Uterus (tissue), 4 donors: ENCODE data around the gene OLFML2A. TPM values are rescaled to one million over a fixed set of nuclear protein-coding genes. Genes with fewer than 3 reads are reported as not detected.

ENCODE experiments used
- DNase-seq, 2 donors: peaks; one replicate each; pipeline ENCODE4 v3.0.0-alpha.2; 2019 to 2020
- H3K27ac ChIP-seq, 2 donors: fragments of 200-600 bp; sonication (generic); 1 replicate in 1 of 2; 2 replicates in 1 of 2; pipeline ENCODE4 v1.5.1; 2016 to 2018
- H3K27me3 ChIP-seq, 2 donors: fragments of 200-600 bp; sonication (generic); one replicate each; pipeline ENCODE4 v1.5.1; 2018 to 2019; ENCODE audit warnings: control low read depth in 1 of 2
- H3K36me3 ChIP-seq, 2 donors: fragments of 200-600 bp; sonication (generic); one replicate each; pipeline ENCODE4 v1.5.1; 2019; ENCODE audit warnings: control low read depth in 1 of 2
- H3K4me1 ChIP-seq, 2 donors: fragments of 200-600 bp; sonication (generic); one replicate each; pipeline ENCODE4 v1.5.1; 2018 to 2019; ENCODE audit warnings: control low read depth in 1 of 2
- H3K4me3 ChIP-seq, 2 donors: fragments of 200-600 bp; sonication (generic); 1 replicate in 1 of 2; 2 replicates in 1 of 2; pipeline ENCODE4 v1.5.1; 2018 to 2019; ENCODE audit warnings: mild to moderate bottlenecking in 1 of 2
- H3K9me3 ChIP-seq, 2 donors: fragments of 200-600 bp; sonication (generic); one replicate each; pipeline ENCODE4 v1.5.1; 2019; ENCODE audit warnings: control low read depth in 1 of 2
- CTCF ChIP-seq, 4 experiments: fragments of 200-600 bp in 2 of 4; fragments of 450-650 bp in 2 of 4; sonication (generic) in 2 of 4; IDR thresholded peaks; one replicate each; pipeline ENCODE4 v1.5.1; 2016 to 2019; ENCODE audit warnings: antibody characterized with exemption in 4 of 4, mild to moderate bottlenecking in 2 of 4, moderate library complexity in 1 of 4
- POLR2A ChIP-seq, 2 donors: fragments of 450-650 bp; IDR thresholded peaks; one replicate each; pipeline ENCODE4 v1.6.1; 2016; ENCODE audit warnings: antibody characterized with exemption in 2 of 2, mild to moderate bottlenecking in 1 of 2, moderate library complexity in 1 of 2
- intact Hi-C: fragments of 100-400 bp; cut with DNase I; formaldehyde crosslinking; loops from one replicate; pipeline ENCODE4 v1.15.1; 2023; ENCODE audit warnings: low total_unique reads
- total RNA-seq, 4 donors: library from RNA; depleted of rRNA in 3 of 4; stranded (reverse); fragments of >200 nt in 3 of 4; gene quantifications; one replicate each; pipeline versions ENCODE4 v1.1.0 to v1.2.4, GENCODE V29; 2014 to 2023
- donor health status: DM: yes; HTN: yes; CAD: no.

The OLFML2A gene
- total RNA-seq, 4 donors from 2014 or later: 21.3 to 86.5 (median 71.8) TPM

DNA sequence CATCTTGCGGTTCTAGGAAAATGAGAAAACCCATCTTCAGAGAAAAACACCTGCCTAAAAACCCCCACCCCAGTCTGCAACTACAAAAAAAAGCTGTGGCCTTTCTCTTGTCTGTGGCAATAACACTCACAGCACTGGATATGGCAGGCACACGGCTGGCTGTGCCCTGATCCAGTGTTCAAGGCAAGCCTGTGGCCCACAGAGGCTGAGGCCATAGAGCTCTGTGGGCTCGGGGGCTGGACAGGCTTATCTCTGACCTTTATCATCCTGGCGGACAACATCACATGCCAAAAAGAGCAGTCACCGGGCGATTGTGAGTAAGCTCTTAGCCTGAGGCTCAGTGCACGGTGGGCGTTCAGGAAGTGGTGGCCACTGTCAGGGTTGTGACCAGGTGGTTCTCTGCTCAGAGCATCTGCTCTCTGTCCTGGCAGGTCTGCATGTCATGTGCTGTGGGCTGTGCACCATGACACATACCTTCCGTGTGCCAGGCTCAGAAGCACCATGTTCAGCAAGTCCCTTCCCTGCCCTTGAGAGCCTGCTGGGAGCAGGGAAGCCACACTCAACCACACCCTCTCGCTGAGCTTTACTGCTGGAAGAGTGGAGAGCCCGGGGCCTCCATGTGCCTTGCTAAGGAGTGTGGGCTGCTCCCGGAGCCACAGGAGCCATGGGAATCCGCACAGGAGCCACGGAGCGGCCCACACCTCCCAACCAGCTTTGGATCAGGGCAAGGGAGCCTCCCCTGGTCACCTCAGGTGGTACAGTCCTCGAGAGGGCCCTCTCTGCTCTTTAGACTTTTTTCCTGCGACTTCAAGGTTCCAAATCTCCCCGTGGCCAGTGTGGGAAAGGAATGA lies 41.7 kb downstream of the OLFML2A start:
- TF ChIP-seq CTCF (IDR thresholded peaks at IDR 0.05) (no peak), POLR2A (IDR thresholded peaks at IDR 0.05) (no peak)
- no peak overlapping the region for H3K27ac ChIP-seq
- H3K4me3 ChIP-seq: no peak overlapping the region
- no peaks in the 10 kb centered on the region for H3K4me1 ChIP-seq
- no peaks in the 10 kb centered on the region for H3K27me3 ChIP-seq
- H3K36me3 ChIP-seq: no peaks in the 10 kb centered on the region
- intact Hi-C loops: no loop called here
- no peak for DNase-seq
- no peaks in the 10 kb centered on the region for H3K9me3 ChIP-seq

DNA sequence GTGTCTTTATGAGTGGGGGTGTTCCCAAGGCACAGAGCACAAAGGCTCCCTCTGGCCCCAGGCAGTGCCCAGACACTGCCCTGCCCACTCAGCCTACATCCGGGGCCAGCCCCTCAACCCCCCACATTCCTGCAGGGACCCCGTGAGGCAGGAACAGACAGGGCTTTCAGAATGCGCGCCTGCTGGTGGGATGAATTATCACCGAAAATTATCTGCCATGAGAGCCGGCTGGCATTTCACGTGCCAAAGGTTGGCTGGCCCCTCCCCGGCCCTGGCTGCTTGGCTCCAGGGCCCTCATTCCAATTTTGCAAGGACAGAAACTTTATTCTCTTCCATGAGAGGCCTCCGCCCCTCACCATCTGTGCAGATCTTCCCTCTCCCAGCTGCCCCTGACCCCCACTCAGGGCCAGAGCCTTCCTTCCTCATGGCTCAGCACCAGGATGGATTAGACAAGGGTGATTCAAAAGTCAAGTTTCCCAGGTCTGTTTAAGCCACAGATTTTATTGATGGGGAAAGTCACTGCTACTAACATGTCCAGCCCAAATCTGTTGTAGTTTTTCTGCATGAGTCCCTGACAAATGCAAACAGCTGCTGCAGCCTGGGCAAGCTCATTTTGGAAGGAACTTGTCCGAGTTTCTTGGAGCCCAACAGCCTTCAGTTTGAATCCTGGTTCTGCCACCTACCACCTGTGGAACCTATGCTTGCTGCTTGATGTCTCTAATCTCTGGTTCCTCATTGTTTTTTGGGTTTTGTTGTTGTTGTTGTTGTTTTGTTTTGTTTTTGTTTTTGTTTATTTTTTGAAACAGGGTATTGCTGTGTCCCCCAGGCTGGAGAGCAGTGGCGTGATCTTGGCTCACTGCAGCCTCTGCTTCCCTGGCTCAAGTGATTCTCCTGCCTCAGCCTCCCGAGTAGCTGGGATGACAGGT lies 44.0 kb downstream of the OLFML2A start:
- Histone ChIP-seq H3K4me3 (no peak overlapping the region), H3K27me3 (no peaks in the 10 kb centered on the region), H3K4me1 (no peaks in the 10 kb centered on the region), H3K9me3 (no peaks in the 10 kb centered on the region), H3K27ac (no peak overlapping the region), H3K36me3 (no peaks in the 10 kb centered on the region)
- TF ChIP-seq POLR2A (IDR thresholded peaks at IDR 0.05): no peak
- TF ChIP-seq CTCF (IDR thresholded peaks at IDR 0.05): no peak
- intact Hi-C loops: no loop called here
- DNase-seq: no peak

GRCh38 chr9:124828489-124829333 lies 51.8 kb downstream of the OLFML2A start:
- no peak overlapping the region for H3K4me3 ChIP-seq
- intact Hi-C loops: no loop called here
- H3K9me3 ChIP-seq: no peaks in the 10 kb centered on the region
- no peak for DNase-seq
- H3K27ac ChIP-seq: no peak overlapping the region
- H3K4me1 ChIP-seq: no peaks in the 10 kb centered on the region
- TF ChIP-seq POLR2A (IDR thresholded peaks at IDR 0.05) (no peak), CTCF (IDR thresholded peaks at IDR 0.05) (no peak)
- no peaks in the 10 kb centered on the region for H3K27me3 ChIP-seq
- H3K36me3 ChIP-seq: no peaks in the 10 kb centered on the region

DNA sequence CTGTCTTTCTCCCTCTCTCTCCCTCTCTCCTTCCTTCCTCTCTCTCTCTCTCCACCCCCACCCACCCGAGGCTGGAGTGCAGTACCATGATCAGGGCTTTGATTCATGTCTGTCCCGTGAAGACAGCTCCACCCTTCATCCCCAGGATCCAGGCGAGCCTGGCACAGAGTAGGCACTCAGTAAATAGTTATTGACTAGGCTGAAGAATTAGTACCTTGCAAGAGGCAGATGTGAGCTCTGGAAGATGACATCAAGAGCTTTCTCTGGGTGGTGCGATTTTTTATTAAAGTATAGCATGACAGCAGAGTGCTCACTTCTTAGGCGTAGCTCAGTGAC lies 52.4 kb downstream of the OLFML2A start:
- no peak overlapping the region for H3K27ac ChIP-seq
- TF ChIP-seq CTCF (IDR thresholded peaks at IDR 0.05) (no peak), POLR2A (IDR thresholded peaks at IDR 0.05) (no peak)
- no peaks in the 10 kb centered on the region for H3K9me3 ChIP-seq
- H3K4me3 ChIP-seq: no peak overlapping the region
- intact Hi-C loops: no loop called here
- H3K4me1 ChIP-seq: no peaks in the 10 kb centered on the region
- H3K27me3 ChIP-seq: no peaks in the 10 kb centered on the region
- DNase-seq: no peak
- no peaks in the 10 kb centered on the region for H3K36me3 ChIP-seq
